GM18505 (cell line): ENCODE data around the gene COPS9.

Experiments used
- ATAC-seq: cut with Tn5 transposase; IDR thresholded peaks from one replicate; pipeline ENCODE4 v1.9.1; 2021; ENCODE audit not compliant: unreplicated experiment
- POLR2A ChIP-seq: IDR thresholded peaks from 4 replicates; pipeline ENCODE4 v1.6.1; 2011; ENCODE audit warnings: borderline replicate concordance; ENCODE audit not compliant: insufficient read depth, insufficient read length; ENCODE audit errors: extremely low read depth

COPS9 gene

GRCh38 chr2:240131941-240132650, 4.0 kb downstream of the COPS9 start:
- ATAC-seq: no peak
- TF ChIP-seq POLR2A: no peak

- ATAC-seq: no peak
- no peak for TF ChIP-seq POLR2A
Measured at GRCh38 chr2:240131296-240131695, 4.8 kb downstream of the COPS9 start.

GRCh38 chr2:240130393-240131195, 5.5 kb downstream of the COPS9 start:
- no peak for TF ChIP-seq POLR2A
- ATAC-seq: no peak

GRCh38 chr2:240129731-240130392, 6.2 kb downstream of the COPS9 start:
- no peak for ATAC-seq
- no peak for TF ChIP-seq POLR2A

GRCh38 chr2:240129311-240129710, 6.8 kb downstream of the COPS9 start:
- no peak for ATAC-seq
- TF ChIP-seq POLR2A: no peak

GRCh38 chr2:240128608-240129145, 7.4 kb downstream of the COPS9 start:
- no peak for TF ChIP-seq POLR2A

GRCh38 chr2:240127911-240128607, 8.0 kb downstream of the COPS9 start:
- no peak for ATAC-seq
- TF ChIP-seq POLR2A: no peak

More at GRCh38 chr2:240128608-240129145, 7.4 kb downstream of the COPS9 start:
- ATAC-seq: no peak

- no peak for ATAC-seq
- no peak for TF ChIP-seq POLR2A
Measured at GRCh38 chr2:240127191-240127750, 8.8 kb downstream of the COPS9 start.

GRCh38 chr2:240126731-240127130, 9.4 kb downstream of the COPS9 start:
- no peak for TF ChIP-seq POLR2A

GRCh38 chr2:240125742-240126141, 10.4 kb downstream of the COPS9 start:
- ATAC-seq: no peak
- no peak for TF ChIP-seq POLR2A

More at GRCh38 chr2:240126731-240127130, 9.4 kb downstream of the COPS9 start:
- ATAC-seq: no peak

GRCh38 chr2:240124651-240125030, 11.5 kb downstream of the COPS9 start:
- no peak for TF ChIP-seq POLR2A
- no peak for ATAC-seq

- no peak for TF ChIP-seq POLR2A
- ATAC-seq: no peak
Measured at GRCh38 chr2:240123821-240124650, 12.1 kb downstream of the COPS9 start.

- ATAC-seq: no peak
- TF ChIP-seq POLR2A: no peak
Measured at GRCh38 chr2:240121675-240122074, 14.4 kb downstream of the COPS9 start.
